Upper lobe of left lung (tissue), 6 donors: ENCODE results near the gene MYOM1. TPM values are rescaled to one million over a fixed set of nuclear protein-coding genes. Genes with fewer than 3 reads are reported as not detected.

Experiments
- ATAC-seq, 2 donors: fragments of 200-7000 bp; cut with Tn5 transposase; one replicate each; pipeline ENCODE4 v1.9.1; 2022; ENCODE audit warnings: mild to moderate bottlenecking in 2 of 2, moderate library complexity in 2 of 2; ENCODE audit not compliant: low FRiP score in 2 of 2
- DNase-seq, 2 donors: peaks; one replicate each; pipeline ENCODE4 v3.0.0-alpha.2; 2019 to 2020
- H3K27ac ChIP-seq, 4 donors: fragments of 200-600 bp; sonication (generic); one replicate each; pipeline ENCODE4 v1.5.1; 2016 to 2019
- H3K27me3 ChIP-seq, 4 donors: fragments of 200-600 bp; sonication (generic); one replicate each; pipeline ENCODE4 v1.5.1; 2017 to 2019
- H3K36me3 ChIP-seq, 4 donors: fragments of 200-600 bp; sonication (generic); one replicate each; pipeline ENCODE4 v1.5.1; 2016 to 2019
- H3K4me1 ChIP-seq, 4 donors: fragments of 200-600 bp; sonication (generic); one replicate each; pipeline ENCODE4 v1.5.1; 2018 to 2019
- H3K4me3 ChIP-seq, 4 donors: fragments of 200-600 bp; sonication (generic); one replicate each; pipeline ENCODE4 v1.5.1; 2017 to 2019; ENCODE audit warnings: mild to moderate bottlenecking in 2 of 4, moderate library complexity in 1 of 4
- H3K9me3 ChIP-seq, 4 donors: fragments of 200-600 bp; sonication (generic); one replicate each; pipeline ENCODE4 v1.5.1; 2018 to 2019
- EP300 ChIP-seq, 4 donors: sonication (generic); formaldehyde crosslinking; IDR thresholded peaks; one replicate each; pipeline ENCODE4 v1.5.1; 2017; ENCODE audit warnings: antibody characterized with exemption in 4 of 4, control low read depth in 2 of 4
- POLR2A ChIP-seq, 4 donors: fragments of 450-650 bp; IDR thresholded peaks; one replicate each; pipeline ENCODE4 v1.5.1; 2016 to 2017; ENCODE audit warnings: antibody characterized with exemption in 4 of 4, mild to moderate bottlenecking in 2 of 4
- POLR2AphosphoS5 ChIP-seq, 2 donors: sonication (generic); formaldehyde crosslinking; IDR thresholded peaks; one replicate each; pipeline ENCODE4 v1.5.1; 2017; ENCODE audit warnings: antibody characterized with exemption in 2 of 2
- WGBS, 2 donors: methylation state at CpG; one replicate each; pipeline ENCODE4 v1.1.5; 2017 to 2018; 5-methylcytosine and 5-hydroxymethylcytosine counted together
- total RNA-seq, 6 donors: library from RNA; depleted of rRNA in 4 of 6; stranded (reverse); fragments of >200 nt in 4 of 6; gene quantifications; one replicate each; pipeline versions ENCODE4 v1.1.0 to v1.2.1, GENCODE V29; 2016 to 2021
- TF ChIP-seq, protein P1 (sequence below), 6 experiments: fragments of 450-650 bp in 4 of 6; fragments of 200-600 bp in 2 of 6; sonication (generic) in 2 of 6; IDR thresholded peaks; one replicate each; pipeline ENCODE4 v1.5.1; 2016 to 2019; ENCODE audit warnings: antibody characterized with exemption in 6 of 6
- donor health status: DM: no; HTN: no; CAD: no; lungs with moderate emphysema.
- donor health status: DM: no; HTN: yes; CAD: no; lungs with severe emphysema.

The MYOM1 gene
- total RNA-seq, 6 donors from 2014 or later, result 0.76 to 11.2 (median 2.2) TPM

DNA sequence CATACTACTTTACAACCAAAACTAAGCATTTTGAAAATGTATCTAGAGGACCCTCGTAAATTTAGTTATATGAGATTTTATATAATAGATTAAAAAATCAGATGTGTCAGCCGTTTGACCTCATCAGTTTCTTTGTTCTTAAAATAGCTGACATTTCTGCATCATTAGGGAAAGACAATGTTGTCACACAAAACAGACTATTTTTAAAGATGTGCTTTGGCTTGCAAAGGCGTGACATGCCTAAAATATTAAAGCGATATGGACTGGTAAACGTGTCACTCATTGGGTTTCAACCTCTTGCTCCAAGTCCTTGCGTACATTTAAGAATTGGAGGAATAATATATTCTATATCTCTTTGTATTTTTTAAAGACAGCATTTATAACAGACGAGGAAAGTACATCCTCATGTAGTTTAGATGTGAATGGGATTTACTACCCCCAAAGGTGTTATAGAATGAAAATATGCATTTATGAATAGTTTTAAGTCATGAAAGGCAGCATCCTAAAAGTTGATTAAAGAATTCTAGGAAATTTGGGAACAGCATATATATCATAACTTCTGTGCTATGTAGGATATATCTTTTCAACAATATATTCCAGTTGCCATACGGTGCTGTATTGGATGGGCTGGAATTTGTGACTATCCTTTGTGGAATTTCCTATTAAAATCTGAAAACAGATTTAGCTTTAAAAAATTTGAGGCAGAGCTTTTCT, 31.6 kb upstream of the MYOM1 start:
- H3K36me3 ChIP-seq, result peaks cover 19 to 50% (median 31%) of the 10 kb centered on the region in 4 donors
- no peaks in the 10 kb centered on the region for H3K9me3 ChIP-seq
- ATAC-seq (no peak), DNase-seq (no peak)
- H3K27ac ChIP-seq, result peak overlapping the region; percentile 3 to 100 (median 100)
- TF ChIP-seq EP300 (IDR thresholded peaks at IDR 0.05), result no peak
- no peak for TF ChIP-seq POLR2A (IDR thresholded peaks at IDR 0.05)
- TF ChIP-seq POLR2AphosphoS5 (IDR thresholded peaks at IDR 0.05), result no peak
- TF ChIP-seq, protein P1, sequence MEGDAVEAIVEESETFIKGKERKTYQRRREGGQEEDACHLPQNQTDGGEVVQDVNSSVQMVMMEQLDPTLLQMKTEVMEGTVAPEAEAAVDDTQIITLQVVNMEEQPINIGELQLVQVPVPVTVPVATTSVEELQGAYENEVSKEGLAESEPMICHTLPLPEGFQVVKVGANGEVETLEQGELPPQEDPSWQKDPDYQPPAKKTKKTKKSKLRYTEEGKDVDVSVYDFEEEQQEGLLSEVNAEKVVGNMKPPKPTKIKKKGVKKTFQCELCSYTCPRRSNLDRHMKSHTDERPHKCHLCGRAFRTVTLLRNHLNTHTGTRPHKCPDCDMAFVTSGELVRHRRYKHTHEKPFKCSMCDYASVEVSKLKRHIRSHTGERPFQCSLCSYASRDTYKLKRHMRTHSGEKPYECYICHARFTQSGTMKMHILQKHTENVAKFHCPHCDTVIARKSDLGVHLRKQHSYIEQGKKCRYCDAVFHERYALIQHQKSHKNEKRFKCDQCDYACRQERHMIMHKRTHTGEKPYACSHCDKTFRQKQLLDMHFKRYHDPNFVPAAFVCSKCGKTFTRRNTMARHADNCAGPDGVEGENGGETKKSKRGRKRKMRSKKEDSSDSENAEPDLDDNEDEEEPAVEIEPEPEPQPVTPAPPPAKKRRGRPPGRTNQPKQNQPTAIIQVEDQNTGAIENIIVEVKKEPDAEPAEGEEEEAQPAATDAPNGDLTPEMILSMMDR (IDR thresholded peaks at IDR 0.05), result no peak
- H3K4me3 ChIP-seq, result peak overlapping the region in 1 of 4 donors; percentile 3
- 61 to 72% methylated on average over 8 of the region's 8 CpGs for WGBS, 2 donors
- no peaks in the 10 kb centered on the region for H3K27me3 ChIP-seq
- H3K4me1 ChIP-seq, result peaks cover 48 to 75% (median 53%) of the 10 kb centered on the region in 4 donors

DNA sequence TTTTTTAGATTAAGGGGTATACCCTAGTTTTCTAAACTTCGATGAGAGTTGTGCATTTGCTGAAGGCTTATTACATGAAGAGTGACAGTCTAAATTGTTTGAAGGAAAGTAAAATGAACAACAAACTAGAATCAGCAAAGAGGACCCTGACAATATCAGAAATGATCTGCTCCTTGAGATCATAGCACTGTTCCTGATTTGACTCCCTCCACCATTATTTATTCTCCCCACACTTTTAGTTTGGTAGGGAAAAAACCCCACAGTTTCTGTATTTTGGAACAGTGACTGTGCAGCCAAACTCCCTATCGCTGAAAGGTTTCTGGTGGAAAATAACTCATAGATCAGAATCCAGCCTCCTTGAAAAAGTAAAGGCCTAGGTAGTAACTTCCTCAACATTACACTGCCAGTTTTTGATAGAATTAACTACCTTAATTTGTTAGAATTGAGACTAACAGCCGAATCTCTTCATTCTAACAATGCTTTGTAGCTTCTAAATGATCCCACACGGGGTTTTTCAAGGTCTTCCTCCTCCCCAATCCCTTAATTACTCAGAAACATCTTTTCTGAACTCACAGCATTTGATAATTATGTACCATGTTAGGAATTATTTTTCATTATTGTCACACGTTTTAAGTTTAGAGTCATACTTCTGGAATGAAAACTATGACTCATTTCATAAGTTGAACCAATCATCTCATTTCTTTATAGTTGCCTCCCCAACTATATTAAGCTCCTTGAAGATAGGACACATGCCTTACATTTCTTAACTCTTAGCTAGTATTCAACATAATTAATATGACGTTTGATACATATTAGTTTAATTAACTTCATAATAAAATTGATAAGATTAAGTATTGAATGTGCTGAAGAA, 30.7 kb upstream of the MYOM1 start:
- Histone ChIP-seq H3K27ac (peak overlapping the region; percentile 97 to 100 (median 100)), H3K4me3 (peak overlapping the region in 2 of 4 donors; percentile 73 to 84), H3K36me3 (peaks cover 16 to 41% (median 22%) of the 10 kb centered on the region in 4 donors), H3K4me1 (peaks cover 43 to 77% (median 51%) of the 10 kb centered on the region in 4 donors), H3K27me3 (no peaks in the 10 kb centered on the region), H3K9me3 (no peaks in the 10 kb centered on the region)
- no peak for TF ChIP-seq EP300 (IDR thresholded peaks at IDR 0.05)
- TF ChIP-seq POLR2A (IDR thresholded peaks at IDR 0.05), result no peak
- TF ChIP-seq, protein P1 (IDR thresholded peaks at IDR 0.05), result no peak
- TF ChIP-seq POLR2AphosphoS5 (IDR thresholded peaks at IDR 0.05), result no peak
- 31 to 36% methylated on average over 6 of the region's 6 CpGs for WGBS, 2 donors
- no peak for ATAC-seq
- no peak for DNase-seq

DNA sequence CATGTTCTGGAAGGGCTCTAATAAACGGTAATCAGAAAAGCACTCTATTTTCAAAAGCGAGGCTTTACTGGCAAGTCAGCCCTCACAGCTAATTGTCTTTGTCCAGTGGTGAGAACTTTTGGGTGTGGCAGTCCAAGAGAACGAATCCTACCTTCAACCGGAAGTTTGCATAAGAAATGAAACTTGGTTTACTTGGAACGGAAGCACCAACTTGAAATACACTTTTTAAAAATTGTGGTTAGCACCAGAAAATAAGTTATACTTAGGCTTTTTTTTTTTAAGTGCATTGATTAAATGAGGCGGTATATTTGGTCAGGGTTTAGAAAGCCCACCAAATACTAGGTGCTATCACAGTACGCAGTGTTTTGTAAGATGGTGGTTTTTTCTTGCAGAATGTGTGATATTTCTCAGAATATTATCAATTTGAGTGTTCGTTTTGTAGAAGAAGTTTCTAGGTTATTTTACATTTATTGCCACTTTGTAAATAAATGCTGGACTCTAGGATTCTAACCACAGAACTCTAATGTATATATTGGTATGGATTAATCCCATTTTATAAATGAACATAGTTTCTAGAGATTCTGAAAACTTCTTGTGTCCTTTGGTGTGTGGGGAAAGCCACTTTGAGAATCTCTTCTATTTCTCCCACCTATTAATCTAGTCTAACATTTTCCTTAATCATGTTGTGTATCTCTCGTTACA, 29.0 kb upstream of the MYOM1 start:
- TF ChIP-seq POLR2AphosphoS5 (IDR thresholded peaks at IDR 0.05) (peak; percentile 16 to 52), EP300 (IDR thresholded peaks at IDR 0.05) (peak in 2 of 4 donors; percentile 14 to 66), POLR2A (IDR thresholded peaks at IDR 0.05) (peak in 1 of 4 donors; percentile 48)
- TF ChIP-seq, protein P1 (IDR thresholded peaks at IDR 0.05), result no peak
- Histone ChIP-seq H3K4me3 (peak overlapping the region; percentile 73 to 97 (median 90)), H3K36me3 (peaks cover 2 to 24% (median 6%) of the 10 kb centered on the region in 4 donors), H3K27ac (peak overlapping the region; percentile 97 to 100 (median 100)), H3K27me3 (no peaks in the 10 kb centered on the region), H3K4me1 (peaks cover 44 to 65% (median 51%) of the 10 kb centered on the region in 4 donors), H3K9me3 (no peaks in the 10 kb centered on the region)
- ATAC-seq, result no peak
- 7% methylated on average over 9 of the region's 9 CpGs for WGBS, 2 donors
- DNase-seq, result peak in 1 of 2 donors; percentile 50

DNA sequence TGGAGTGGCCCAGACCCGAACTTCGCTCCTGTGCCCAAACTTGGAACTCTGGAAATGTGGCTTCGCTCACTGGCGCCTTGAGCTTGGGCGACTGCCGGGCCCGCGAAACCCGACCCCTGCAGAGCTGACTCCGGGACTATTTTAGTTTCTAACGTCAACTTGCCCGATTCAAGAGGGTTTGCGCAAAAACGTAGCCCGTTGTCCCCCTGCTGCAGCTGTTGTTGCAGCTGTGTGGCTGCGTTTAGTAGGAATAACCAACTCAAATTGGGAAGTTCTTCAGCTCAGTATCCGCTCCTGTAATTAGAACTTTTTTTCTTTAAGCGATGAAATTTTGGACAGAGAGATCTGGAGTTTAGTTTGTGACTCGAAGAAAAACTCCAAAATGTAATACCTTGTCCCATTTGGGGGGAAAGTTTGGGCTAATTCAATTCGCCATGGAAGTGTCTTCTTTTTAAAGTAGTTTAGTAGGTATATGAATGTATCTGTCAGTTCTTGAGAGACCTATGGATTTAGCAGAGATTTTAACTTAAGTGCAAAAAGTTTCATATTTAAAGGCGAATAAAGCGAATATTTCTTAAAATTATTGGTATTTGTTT, 28.4 kb upstream of the MYOM1 start:
- Histone ChIP-seq H3K36me3 (peaks cover 0 to 18% (median under 1%) of the 10 kb centered on the region in 4 donors), H3K4me1 (peaks cover 41 to 58% (median 46%) of the 10 kb centered on the region in 4 donors), H3K27ac (peak overlapping the region; percentile 97 to 100 (median 100)), H3K9me3 (no peaks in the 10 kb centered on the region), H3K27me3 (no peaks in the 10 kb centered on the region), H3K4me3 (peak overlapping the region; percentile 73 to 97 (median 90))
- DNase-seq (no peak), ATAC-seq (peak in 1 of 2 donors; percentile 1)
- TF ChIP-seq POLR2AphosphoS5 (IDR thresholded peaks at IDR 0.05) (no peak), EP300 (IDR thresholded peaks at IDR 0.05) (no peak), POLR2A (IDR thresholded peaks at IDR 0.05) (no peak)
- TF ChIP-seq, protein P1 (IDR thresholded peaks at IDR 0.05), result no peak
- WGBS, 2 donors, result 0% methylated on average over 19 of the region's 22 CpGs
